NCI-H524 treated with DMSO at 0.1 percent for 48 hours (cell line): ENCODE measurements around the gene CLIC5.

Source experiments
- DNase-seq: peaks from one replicate; lab custom pipeline; 2025; lab: John Stamatoyannopoulos, UW

CLIC5 gene

GRCh38 chr6:46035242-46035641 is 19.6 kb upstream of the CLIC5 start:
- DNase-seq, result no peak

GRCh38 chr6:46032110-46032998 is 16.7 kb upstream of the CLIC5 start:
- DNase-seq, result no peak

GRCh38 chr6:46029602-46030001 is 13.9 kb upstream of the CLIC5 start:
- DNase-seq, result no peak

GRCh38 chr6:46026307-46026706 is 10.6 kb upstream of the CLIC5 start:
- DNase-seq, result no peak

GRCh38 chr6:46025573-46025972 is 9.9 kb upstream of the CLIC5 start:
- DNase-seq, result no peak

- DNase-seq, result no peak
These were observed 8.6 kb upstream of the CLIC5 start for GRCh38 chr6:46024124-46024769.

- no peak for DNase-seq
These were observed 7.7 kb upstream of the CLIC5 start for GRCh38 chr6:46023216-46023915.

GRCh38 chr6:46022106-46022948 is 6.7 kb upstream of the CLIC5 start:
- DNase-seq, result no peak

- no peak for DNase-seq
These were observed 2.1 kb upstream of the CLIC5 start for GRCh38 chr6:46017726-46018125.

- no peak for DNase-seq
These were observed 476 bp upstream of the CLIC5 start for GRCh38 chr6:46016063-46016608.

- no peak for DNase-seq
These were observed 1.0 kb downstream of the CLIC5 start for GRCh38 chr6:46014511-46015118.

- DNase-seq, result no peak
These were observed 1.6 kb downstream of the CLIC5 start for GRCh38 chr6:46014046-46014445.

GRCh38 chr6:46013639-46014038 is 2.0 kb downstream of the CLIC5 start:
- no peak for DNase-seq

- no peak for DNase-seq
These were observed 2.8 kb downstream of the CLIC5 start for GRCh38 chr6:46012834-46013233.

GRCh38 chr6:46011188-46012085 is 4.2 kb downstream of the CLIC5 start:
- DNase-seq, result no peak

GRCh38 chr6:46010771-46011170 is 4.9 kb downstream of the CLIC5 start:
- DNase-seq, result no peak

GRCh38 chr6:46010270-46010669 is 5.4 kb downstream of the CLIC5 start:
- DNase-seq, result no peak

- no peak for DNase-seq
These were observed 13.4 kb downstream of the CLIC5 start for GRCh38 chr6:46002264-46002663.

GRCh38 chr6:46000905-46001304 is 14.8 kb downstream of the CLIC5 start:
- no peak for DNase-seq

- no peak for DNase-seq
These were observed 17.1 kb downstream of the CLIC5 start for GRCh38 chr6:45998524-45998923.
